K562 (cell line): Measurements from ENCODE around the gene CELSR3. TPM values are rescaled to one million over a fixed set of nuclear protein-coding genes. Genes with fewer than 3 reads are reported as not detected.

Experiments
- ATAC-seq: fragments of 200-7000 bp; cut with Tn5 transposase; 3 replicates; pipeline ENCODE4 v1.9.1; 2020; ENCODE audit warnings: moderate library complexity
- BruUV-seq: library from RNA; stranded (reverse); fragments of 400-500 nt; replicated peaks from 2 replicates; lab custom pipeline; 2021; lab: Mats Ljungman, UMichigan
- CTCF ChIA-PET: fragments of 300-600 bp; formaldehyde crosslinking; extraction: SDS; loops from one replicate; lab custom pipeline; 2021; ENCODE audit warnings: low intra/inter-chr PET ratio; lab: Yijun Ruan, JAX
- POLR2A ChIA-PET: fragments of 300-600, 350-650 bp; sonication (Branson Sonifier 250); formaldehyde crosslinking; extraction: SDS; loops from one replicate; lab custom pipeline; 2021; ENCODE audit warnings: antibody characterized with exemption, inconsistent platforms; lab: Yijun Ruan, JAX
- DNase-seq, 4 experiments: peaks; one replicate each; pipeline versions ENCODE4 v3.0.0 to v3.0.0-alpha.2; 2011 to 2018; ENCODE audit warnings: low spot score in 3 of 4, mixed read lengths in 3 of 4; ENCODE audit errors: extremely low read depth in 1 of 4
- FAIRE-seq: peaks from 2 replicates; lab custom pipeline; 2011; peaks lifted over from hg19 to GRCh38; lab: Jason Lieb, UNC
- H2AFZ ChIP-seq: 2 replicates; pipeline ENCODE4 v1.6.0; 2011; ENCODE audit warnings: low read depth, low read length, control low read depth, inconsistent platforms
- H3K27ac ChIP-seq: fragments of 200-600 bp; 3 replicates; pipeline ENCODE4 v1.8.0; 2011; ENCODE audit warnings: low read depth, mild to moderate bottlenecking, control low read depth, inconsistent platforms, low read length, moderate library complexity, mixed read lengths; ENCODE audit errors: extremely low read depth
- H3K27me3 ChIP-seq, 2 experiments: fragments of 300-600 bp in 1 of 2; 2 replicates in 1 of 2; 3 replicates in 1 of 2; pipeline versions ENCODE4 v1.6.0 to v1.8.0; 2011; ENCODE audit warnings: inconsistent platforms in 2 of 2, low read length in 2 of 2, mild to moderate bottlenecking in 1 of 2, mixed read lengths in 1 of 2, moderate library complexity in 1 of 2; ENCODE audit not compliant: control insufficient read depth in 2 of 2, insufficient read depth in 2 of 2
- H3K36me3 ChIP-seq: fragments of 300-600 bp; 3 replicates; pipeline ENCODE4 v1.8.0; 2011; ENCODE audit warnings: mild to moderate bottlenecking, low read length, inconsistent platforms; ENCODE audit not compliant: control insufficient read depth, insufficient read depth
- H3K4me1 ChIP-seq, 2 experiments: fragments of 200-600 bp in 1 of 2; replicated peaks in 1 of 2; 2 replicates in 1 of 2; 3 replicates in 1 of 2; pipeline versions ENCODE4 v1.5.1 to v1.8.0; 2011; ENCODE audit warnings: inconsistent platforms in 2 of 2, low read length in 2 of 2, mild to moderate bottlenecking in 1 of 2, mixed read lengths in 1 of 2, moderate library complexity in 1 of 2; ENCODE audit not compliant: control insufficient read depth in 2 of 2, insufficient read depth in 2 of 2
- H3K4me2 ChIP-seq: 2 replicates; pipeline ENCODE4 v1.6.1; 2011; ENCODE audit warnings: low read length, control low read depth, inconsistent platforms, mixed read lengths; ENCODE audit not compliant: insufficient read depth
- H3K4me3 ChIP-seq: fragments of 200-600 bp; sonication (generic), shearing (Covaris generic); 2 replicates; pipeline ENCODE4 v1.5.1; 2016; ENCODE audit warnings: control low read depth, inconsistent platforms
- H3K79me2 ChIP-seq: fragments of 200-600 bp; 3 replicates; pipeline ENCODE4 v1.8.0; 2011; ENCODE audit warnings: low read length, inconsistent platforms; ENCODE audit not compliant: control insufficient read depth, insufficient read depth
- H3K9ac ChIP-seq, 2 experiments: 2 replicates each; pipeline versions ENCODE4 v1.6.0 to v1.6.1; 2011; ENCODE audit warnings: low read depth in 2 of 2, low read length in 2 of 2, control low read depth in 1 of 2, inconsistent platforms in 1 of 2, mild to moderate bottlenecking in 1 of 2, mixed read lengths in 1 of 2; ENCODE audit not compliant: insufficient read depth in 1 of 2
- H3K9me1 ChIP-seq: one replicate; pipeline ENCODE4 v1.6.0; 2011; ENCODE audit warnings: inconsistent platforms, mild to moderate bottlenecking, low read length, moderate library complexity; ENCODE audit not compliant: control insufficient read depth, insufficient read depth
- H3K9me3 ChIP-seq: replicated peaks from 2 replicates; pipeline ENCODE4 v1.5.1; 2011; ENCODE audit warnings: low read depth, low read length, inconsistent platforms; ENCODE audit not compliant: control insufficient read depth, insufficient read depth
- H4K20me1 ChIP-seq: replicated peaks from 2 replicates; pipeline ENCODE4 v1.6.1; 2011; ENCODE audit warnings: low read length, inconsistent platforms, mixed read lengths; ENCODE audit not compliant: control insufficient read depth, insufficient read depth
- CEBPG ChIP-seq, 3 experiments: fragments of 200-800 bp in 1 of 3; sonication (Bioruptor generic) in 1 of 3; sonication (generic) in 1 of 3; formaldehyde crosslinking in 1 of 3; IDR thresholded peaks in 2 of 3; conservative IDR thresholded peaks in 1 of 3; 2 replicates each; pipeline versions ENCODE4 v1.6.1 to v1.8.0; 2016 to 2022; ENCODE audit warnings: missing compliant biosample characterization in 2 of 3, missing genetic modification characterization in 2 of 3, mild to moderate bottlenecking in 1 of 3, missing genetic modification reagents in 1 of 3
- DNMT1 ChIP-seq: fragments of 450-650 bp; IDR thresholded peaks from 2 replicates; pipeline ENCODE4 v1.6.1; 2016; ENCODE audit warnings: antibody characterized with exemption, mild to moderate bottlenecking
- ETS2 ChIP-seq: IDR thresholded peaks from 2 replicates; pipeline ENCODE4 v1.6.1; 2016; ENCODE audit warnings: borderline replicate concordance, missing genetic modification characterization, mild to moderate bottlenecking, moderate library complexity, missing compliant biosample characterization; ENCODE audit not compliant: poor library complexity, severe bottlenecking
- KDM4B ChIP-seq, 2 experiments: fragments of 450-650 bp in 1 of 2; sonication (generic) in 1 of 2; IDR thresholded peaks; 2 replicates each; pipeline ENCODE4 v1.6.1; 2016 to 2017; ENCODE audit warnings: borderline replicate concordance in 2 of 2, antibody characterized with exemption in 1 of 2, low read depth in 1 of 2, mild to moderate bottlenecking in 1 of 2
- TRIM24 ChIP-seq, 2 experiments: fragments of 450-650 bp; IDR thresholded peaks; 2 replicates each; pipeline ENCODE4 v1.6.1; 2016
- XRCC3 ChIP-seq: fragments of 450-650 bp; IDR thresholded peaks from 2 replicates; pipeline ENCODE4 v1.6.1; 2017; ENCODE audit warnings: mild to moderate bottlenecking, moderate library complexity
- ZNF561 ChIP-seq: fragments of 450-650 bp; formaldehyde crosslinking; conservative IDR thresholded peaks from 2 replicates; pipeline ENCODE4 v1.4.0; 2020; ENCODE audit warnings: mild to moderate bottlenecking, moderate library complexity
- WGBS: fragments of 100-300 bp; shearing (Covaris generic); methylation state at CpG from one replicate; pipeline ENCODE4 v1.1.6; 2016; ENCODE audit warnings: low coverage, mixed read lengths; ENCODE audit not compliant: insufficient coverage; ENCODE audit errors: missing lambda C conversion rate; 5-methylcytosine and 5-hydroxymethylcytosine counted together
- in situ Hi-C: fragments of 300-500 bp; cut with MboI; formaldehyde crosslinking; loops from 4 replicates; pipeline ENCODE4 v1.15.0; 2018; ENCODE audit warnings: inconsistent platforms, mixed read lengths
- intact Hi-C: fragments of 100-400 bp; cut with micrococcal nuclease; formaldehyde crosslinking; loops from 2 replicates; pipeline ENCODE4 v1.14.2; 2022
- polyA plus RNA-seq, 8 experiments: library from polyadenylated mRNA; depleted of rRNA in 4 of 8; stranded (reverse) in 5 of 8; unstranded in 3 of 8; fragments of >200 nt; fragmentation: Nextera tagmentation in 2 of 8; fragmentation: Illumina TruSeq in 1 of 8; extraction: Ambion mirVana in 2 of 8; extraction: Trizol in 1 of 8; gene quantifications; 2 replicates each; pipeline versions ENCODE4 v1.2.1 to v1.2.3, GENCODE V29; 2011 to 2014; ENCODE audit warnings: inconsistent platforms in 1 of 8, missing spikeins in 1 of 8
- total RNA-seq, 7 experiments: library from RNA; depleted of rRNA in 6 of 7; stranded (reverse); fragments of >200 nt in 6 of 7; fragmentation: Illumina TruSeq in 2 of 7; extraction: Trizol in 2 of 7; gene quantifications; 2 replicates each; pipeline versions ENCODE4 v1.2.1 to v1.2.3, GENCODE V29; 2011 to 2021; ENCODE audit warnings: low replicate concordance in 1 of 7

The CELSR3 gene
- total and polyA plus RNA-seq, 9 of the 15 experiments (the other 6 are each of a cell fraction or from before 2014, with no cell fraction given), result 0.10 to 2.7 (median 0.76) TPM

GRCh38 chr3:48617559-48617958, 45.1 kb downstream of the CELSR3 start (continued):
- TF ChIP-seq KDM4B (IDR thresholded peaks at IDR 0.05; ENCODE audit: borderline replicate concordance in 2 of 2, low read depth in 1 of 2) (no peak), TRIM24 (IDR thresholded peaks at IDR 0.05) (peak in 1 of 2 experiments; percentile 50; a peak in 1 of 4 replicates), DNMT1 (no peak), XRCC3 (peak; percentile 91; the same call in 1 of the 2 replicates), ZNF561 (CRISPR knock-in tag) (peak; percentile 86; the same call in 1 of the 2 replicates)

DNA sequence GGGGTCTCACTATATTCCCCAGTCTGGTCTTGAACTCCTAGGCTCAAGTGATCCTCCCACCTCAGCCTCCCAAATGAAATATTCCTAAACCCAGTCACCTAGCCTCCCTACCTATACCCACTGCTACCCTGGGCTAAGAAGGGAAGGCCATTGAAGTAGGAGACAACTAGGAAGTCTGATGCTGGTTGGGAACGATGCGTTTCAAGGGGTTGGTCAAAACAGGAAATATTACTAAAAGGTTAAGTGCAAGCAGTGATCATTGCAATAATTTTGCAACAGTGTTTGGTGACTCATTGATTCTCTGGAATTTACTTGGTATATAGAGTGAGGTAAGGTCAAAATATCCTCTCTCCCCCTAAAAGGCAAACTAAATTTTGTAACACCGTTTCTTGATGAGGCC, 48.6 kb downstream of the CELSR3 start:
- H3K4me3 ChIP-seq, result no peak overlapping the region
- 0% methylated on average over 3 of the region's 3 CpGs for WGBS
- peaks cover 6% of the 10 kb centered on the region for H3K79me2 ChIP-seq
- FAIRE-seq (no peak), DNase-seq (no peak), ATAC-seq (no peak)
- no peaks in the 10 kb centered on the region for H3K36me3 ChIP-seq
- TF ChIP-seq CEBPG (CRISPR knock-in tag; IDR thresholded peaks at IDR 0.05), result no peak
- TF ChIP-seq CEBPG (tag; conservative IDR thresholded peaks at IDR 0.05 in 1 of 2, IDR thresholded peaks at IDR 0.05 in 1 of 2), result peak in 1 of 2 experiments; percentile 58; a peak in 2 of 4 replicates
- no peak for TF ChIP-seq ETS2
- no peaks in the 10 kb centered on the region for H3K9me1 ChIP-seq
- no TSS peak for BruUV-seq
- no peak overlapping the region for H2AFZ ChIP-seq
- no peak overlapping the region for H3K4me2 ChIP-seq
- H3K27me3 ChIP-seq, result no peaks in the 10 kb centered on the region
- no peak overlapping the region for H3K9ac ChIP-seq
- in situ Hi-C loops, result no loop called here
- intact Hi-C loops, result no loop called here
- CTCF ChIA-PET, result no interaction called here
- H3K9me3 ChIP-seq, result peaks cover 6% of the 10 kb centered on the region; the same call in 1 of the 2 replicates
- H4K20me1 ChIP-seq, result no peaks in the 10 kb centered on the region
- H3K27ac ChIP-seq, result no peak overlapping the region
- POLR2A ChIA-PET, result no interaction called here
- peaks cover 0 to 8% of the 10 kb centered on the region in 2 experiments; a peak in 2 of 5 replicates for H3K4me1 ChIP-seq
